ENCODE measurements around the gene PIGU.

GRCh38 chr20:34712525-34713192 is 35.8 kb upstream of the PIGU start:
- TF ChIP-seq RAD21 (IDR thresholded peaks at IDR 0.05) (no peak), CTCF (IDR thresholded peaks at IDR 0.05; ENCODE audit: low read depth, low read length, missing input control) (no peak), YY1 (IDR thresholded peaks at IDR 0.05) (no peak), TAF1 (conservative IDR thresholded peaks at IDR 0.05) (no peak), REST (IDR thresholded peaks at IDR 0.05) (no peak), EGR1 (IDR thresholded peaks at IDR 0.05; ENCODE audit: low read depth in 2 of 2) (no peak), GABPA (IDR thresholded peaks at IDR 0.05 in 1 of 2, conservative IDR thresholded peaks at IDR 0.05 in 1 of 2) (no peak), RXRA (IDR thresholded peaks at IDR 0.05) (no peak), FOXA1 (IDR thresholded peaks at IDR 0.05) (no peak), JUND (IDR thresholded peaks at IDR 0.05) (no peak)
- TF ChIP-seq, protein P1, sequence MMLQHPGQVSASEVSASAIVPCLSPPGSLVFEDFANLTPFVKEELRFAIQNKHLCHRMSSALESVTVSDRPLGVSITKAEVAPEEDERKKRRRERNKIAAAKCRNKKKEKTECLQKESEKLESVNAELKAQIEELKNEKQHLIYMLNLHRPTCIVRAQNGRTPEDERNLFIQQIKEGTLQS (IDR thresholded peaks at IDR 0.05) = no peak
- TF ChIP-seq, protein P2, sequence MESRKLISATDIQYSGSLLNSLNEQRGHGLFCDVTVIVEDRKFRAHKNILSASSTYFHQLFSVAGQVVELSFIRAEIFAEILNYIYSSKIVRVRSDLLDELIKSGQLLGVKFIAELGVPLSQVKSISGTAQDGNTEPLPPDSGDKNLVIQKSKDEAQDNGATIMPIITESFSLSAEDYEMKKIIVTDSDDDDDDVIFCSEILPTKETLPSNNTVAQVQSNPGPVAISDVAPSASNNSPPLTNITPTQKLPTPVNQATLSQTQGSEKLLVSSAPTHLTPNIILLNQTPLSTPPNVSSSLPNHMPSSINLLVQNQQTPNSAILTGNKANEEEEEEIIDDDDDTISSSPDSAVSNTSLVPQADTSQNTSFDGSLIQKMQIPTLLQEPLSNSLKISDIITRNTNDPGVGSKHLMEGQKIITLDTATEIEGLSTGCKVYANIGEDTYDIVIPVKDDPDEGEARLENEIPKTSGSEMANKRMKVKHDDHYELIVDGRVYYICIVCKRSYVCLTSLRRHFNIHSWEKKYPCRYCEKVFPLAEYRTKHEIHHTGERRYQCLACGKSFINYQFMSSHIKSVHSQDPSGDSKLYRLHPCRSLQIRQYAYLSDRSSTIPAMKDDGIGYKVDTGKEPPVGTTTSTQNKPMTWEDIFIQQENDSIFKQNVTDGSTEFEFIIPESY (IDR thresholded peaks at IDR 0.05) = no peak
